ENCODE results near the gene CHMP1B.
"Not testable (repeated sequence)": the region's sequence is repeated elsewhere in the genome, so short reads cannot be mapped to it uniquely, and the experiment has no call there.

Gene CHMP1B

GRCh38 chr18:11834772-11835171 is 16.4 kb upstream of the CHMP1B start:
- in situ Hi-C loops (cut with HindIII; ENCODE audit: low sequenced_read_pairs): loop anchor here (5.0 kb wide), 1 partner anchor 62 kb away; no protein-coding TSS in a partner anchor

- in situ Hi-C loops (cut with HindIII; ENCODE audit: low sequenced_read_pairs): loop anchor here (5.0 kb wide), 1 partner anchor 67 kb away; no protein-coding TSS in a partner anchor
Measured at GRCh38 chr18:11839556-11839955, 11.7 kb upstream of the CHMP1B start.

- in situ Hi-C loops (cut with HindIII; ENCODE audit: low sequenced_read_pairs): no loop called here
Measured at GRCh38 chr18:11840493-11840892, 10.7 kb upstream of the CHMP1B start.

GRCh38 chr18:11842562-11842961 is 8.7 kb upstream of the CHMP1B start:
- in situ Hi-C loops (cut with HindIII; ENCODE audit: low sequenced_read_pairs): no loop called here

GRCh38 chr18:11844436-11844835 is 6.8 kb upstream of the CHMP1B start:
- in situ Hi-C loops (cut with HindIII; ENCODE audit: low sequenced_read_pairs): no loop called here

GRCh38 chr18:11845654-11846053 is 5.6 kb upstream of the CHMP1B start:
- in situ Hi-C loops (cut with HindIII; ENCODE audit: low sequenced_read_pairs): no loop called here

- in situ Hi-C loops (cut with HindIII; ENCODE audit: low sequenced_read_pairs): no loop called here
Measured at GRCh38 chr18:11847811-11848210, 3.4 kb upstream of the CHMP1B start.

- in situ Hi-C loops (cut with HindIII; ENCODE audit: low sequenced_read_pairs): no loop called here
Measured at GRCh38 chr18:11849279-11849678, 1.9 kb upstream of the CHMP1B start.

- in situ Hi-C loops (cut with HindIII; ENCODE audit: low sequenced_read_pairs): no loop called here
Measured at GRCh38 chr18:11849841-11850634, 1.2 kb upstream of the CHMP1B start.

- in situ Hi-C loops (cut with HindIII; ENCODE audit: low sequenced_read_pairs): no loop called here
Measured at GRCh38 chr18:11850821-11851145, 430 bp upstream of the CHMP1B start.

- in situ Hi-C loops (cut with HindIII; ENCODE audit: low sequenced_read_pairs): no loop called here
Measured at GRCh38 chr18:11851806-11852337, 659 bp downstream of the CHMP1B start.

- in situ Hi-C loops (cut with HindIII; ENCODE audit: low sequenced_read_pairs): not testable (repeated sequence)
Measured at GRCh38 chr18:11854554-11854953, 3.3 kb downstream of the CHMP1B start.

GRCh38 chr18:11857177-11857887 is 6.1 kb downstream of the CHMP1B start:
- in situ Hi-C loops (cut with HindIII; ENCODE audit: low sequenced_read_pairs): no loop called here

GRCh38 chr18:11859282-11859830 is 8.1 kb downstream of the CHMP1B start:
- in situ Hi-C loops (cut with HindIII; ENCODE audit: low sequenced_read_pairs): no loop called here

GRCh38 chr18:11859903-11860407 is 8.7 kb downstream of the CHMP1B start:
- in situ Hi-C loops (cut with HindIII; ENCODE audit: low sequenced_read_pairs): no loop called here

GRCh38 chr18:11860594-11861450 is 9.6 kb downstream of the CHMP1B start:
- in situ Hi-C loops (cut with HindIII; ENCODE audit: low sequenced_read_pairs): no loop called here

GRCh38 chr18:11861583-11862288 is 10.5 kb downstream of the CHMP1B start:
- in situ Hi-C loops (cut with HindIII; ENCODE audit: low sequenced_read_pairs): no loop called here

GRCh38 chr18:11862468-11863137 is 11.4 kb downstream of the CHMP1B start:
- in situ Hi-C loops (cut with HindIII; ENCODE audit: low sequenced_read_pairs): no loop called here

- in situ Hi-C loops (cut with HindIII; ENCODE audit: low sequenced_read_pairs): no loop called here
Measured at GRCh38 chr18:11864471-11864870, 13.3 kb downstream of the CHMP1B start.
